IMR-90 (cell line): Measurements from ENCODE around the gene CLEC16A. TPM values are rescaled to one million over a fixed set of nuclear protein-coding genes. Genes with fewer than 3 reads are reported as not detected.

Source experiments
- ATAC-seq: fragments of 200-7000 bp; cut with Tn5 transposase; 2 replicates; pipeline ENCODE4 v1.9.1; 2020; ENCODE audit warnings: low read depth, mild to moderate bottlenecking, moderate library complexity
- BruUV-seq: library from RNA; stranded (reverse); fragments of 400-500 nt; replicated peaks from 2 replicates; lab custom pipeline; 2021; lab: Mats Ljungman, UMichigan
- CTCF ChIA-PET: fragments of 300-600 bp; formaldehyde crosslinking; extraction: SDS; loops from one replicate; lab custom pipeline; 2021; ENCODE audit warnings: antibody characterized with exemption; lab: Yijun Ruan, JAX
- POLR2A ChIA-PET: fragments of 300-600 bp; sonication (Branson Sonifier 250); formaldehyde crosslinking; loops from one replicate; lab custom pipeline; 2022; ENCODE audit warnings: antibody characterized with exemption; ENCODE audit not compliant: unreplicated experiment; lab: Charles Lee
- DNase-seq: peaks from one replicate; pipeline ENCODE4 v3.0.0; 2013
- H2AFZ ChIP-seq: replicated peaks from 2 replicates; pipeline ENCODE3; 2013; ENCODE audit warnings: low read length, mild to moderate bottlenecking; ENCODE audit not compliant: poor library complexity
- H2AK5ac ChIP-seq: 2 replicates; pipeline ENCODE4 v1.6.1; 2013; ENCODE audit warnings: low read depth, low read length, inconsistent platforms
- H2AK9ac ChIP-seq: replicated peaks from 2 replicates; pipeline ENCODE3; 2013; ENCODE audit warnings: mild to moderate bottlenecking, low read depth, low read length, moderate library complexity; ENCODE audit not compliant: poor library complexity
- H2BK120ac ChIP-seq: 2 replicates; pipeline ENCODE4 v1.6.1; 2013; ENCODE audit warnings: low read depth, low read length, inconsistent platforms
- H2BK15ac ChIP-seq: 3 replicates; pipeline ENCODE4 v1.6.1; 2013; ENCODE audit warnings: low read depth, low read length, inconsistent platforms
- H2BK20ac ChIP-seq: 2 replicates; pipeline ENCODE4 v1.6.1; 2013; ENCODE audit warnings: low read depth, mild to moderate bottlenecking, inconsistent platforms, low read length, moderate library complexity
- H2BK5ac ChIP-seq: 2 replicates; pipeline ENCODE4 v1.6.1; 2013; ENCODE audit warnings: mild to moderate bottlenecking, low read depth, low read length, inconsistent platforms; ENCODE audit not compliant: poor library complexity, severe bottlenecking
- H3K14ac ChIP-seq: replicated peaks from 2 replicates; pipeline ENCODE4 v1.6.1; 2013; ENCODE audit warnings: low read depth, low read length, inconsistent platforms
- H3K18ac ChIP-seq: 2 replicates; pipeline ENCODE4 v1.6.1; 2013; ENCODE audit warnings: low read depth, low read length, control low read depth
- H3K23ac ChIP-seq: 2 replicates; pipeline ENCODE4 v1.6.1; 2013; ENCODE audit warnings: low read depth, low read length, inconsistent platforms
- H3K27ac ChIP-seq: 2 replicates; pipeline ENCODE4 v1.5.1; 2013; ENCODE audit warnings: mild to moderate bottlenecking, control low read depth, low read length; ENCODE audit not compliant: insufficient read depth
- H3K27me3 ChIP-seq: 2 replicates; pipeline ENCODE4 v1.6.1; 2013; ENCODE audit warnings: low read length; ENCODE audit not compliant: control insufficient read depth, insufficient read depth
- H3K36me3 ChIP-seq: 2 replicates; pipeline ENCODE4 v1.6.1; 2013; ENCODE audit warnings: low read length, mixed read lengths; ENCODE audit not compliant: control insufficient read depth, insufficient read depth
- H3K4ac ChIP-seq: 2 replicates; pipeline ENCODE4 v1.6.1; 2013; ENCODE audit warnings: low read depth, low read length, inconsistent platforms
- H3K4me1 ChIP-seq: 2 replicates; pipeline ENCODE4 v1.6.1; 2013; ENCODE audit warnings: low read length, mixed read lengths; ENCODE audit not compliant: control insufficient read depth, insufficient read depth
- H3K4me2 ChIP-seq: 2 replicates; pipeline ENCODE4 v1.6.1; 2013; ENCODE audit warnings: low read depth, mild to moderate bottlenecking, control low read depth, low read length, moderate library complexity
- H3K4me3 ChIP-seq: 2 replicates; pipeline ENCODE4 v1.5.1; 2013; ENCODE audit warnings: low read depth, mild to moderate bottlenecking, control low read depth, low read length, moderate library complexity; ENCODE audit not compliant: insufficient read depth
- H3K56ac ChIP-seq: 2 replicates; pipeline ENCODE4 v1.6.1; 2013; ENCODE audit warnings: low read length, inconsistent platforms; ENCODE audit not compliant: insufficient read depth; ENCODE audit errors: extremely low read depth
- H3K79me1 ChIP-seq, 2 experiments: 2 replicates each; pipeline ENCODE4 v1.6.1; 2013; ENCODE audit warnings: low read length in 2 of 2, inconsistent platforms in 1 of 2, low read depth in 1 of 2
- H3K9ac ChIP-seq: 2 replicates; pipeline ENCODE4 v1.6.1; 2013; ENCODE audit warnings: low read depth, low read length, control low read depth
- H3K9me1 ChIP-seq: 2 replicates; pipeline ENCODE4 v1.6.1; 2013; ENCODE audit warnings: low read length, inconsistent platforms; ENCODE audit not compliant: insufficient read depth
- H3K9me3 ChIP-seq: 2 replicates; pipeline ENCODE4 v1.6.1; 2013; ENCODE audit warnings: low read length; ENCODE audit not compliant: control insufficient read depth, insufficient read depth
- H4K20me1 ChIP-seq: 2 replicates; pipeline ENCODE4 v1.6.1; 2013; ENCODE audit warnings: low read length, inconsistent platforms; ENCODE audit not compliant: insufficient read depth
- H4K5ac ChIP-seq: 2 replicates; pipeline ENCODE4 v1.6.1; 2013; ENCODE audit warnings: mild to moderate bottlenecking, low read depth, low read length, control low read depth
- H4K8ac ChIP-seq, 2 experiments: 2 replicates each; pipeline ENCODE4 v1.6.1; 2013; ENCODE audit warnings: low read depth in 2 of 2, low read length in 2 of 2, control low read depth in 1 of 2, inconsistent platforms in 1 of 2
- H4K91ac ChIP-seq: 2 replicates; pipeline ENCODE4 v1.6.1; 2013; ENCODE audit warnings: low read depth, low read length, inconsistent platforms; ENCODE audit not compliant: insufficient read depth
- BHLHE40 ChIP-seq: fragments of 150-350 bp; IDR thresholded peaks from 2 replicates; pipeline ENCODE4 v1.6.1; 2016; ENCODE audit warnings: mild to moderate bottlenecking, low read depth, low read length
- CEBPB ChIP-seq: IDR thresholded peaks from 2 replicates; pipeline ENCODE4 v1.6.1; 2012; ENCODE audit warnings: low read depth, low read length, improper control_type of control experiment
- CHD1 ChIP-seq: IDR thresholded peaks from 2 replicates; pipeline ENCODE4 v1.6.1; 2012; ENCODE audit warnings: low read depth, low read length, improper control_type of control experiment
- CTCF ChIP-seq: conservative IDR thresholded peaks from 2 replicates; pipeline ENCODE4 v1.5.1; 2012; ENCODE audit warnings: mild to moderate bottlenecking, low read depth, low read length, improper control_type of control experiment
- ELK1 ChIP-seq: fragments of 150-350 bp; IDR thresholded peaks from 2 replicates; pipeline ENCODE4 v1.6.1; 2016; ENCODE audit warnings: low read depth, mild to moderate bottlenecking, low read length, moderate library complexity, borderline replicate concordance
- FOS ChIP-seq: fragments of 150-350 bp; IDR thresholded peaks from 2 replicates; pipeline ENCODE4 v1.6.1; 2016; ENCODE audit warnings: low read depth, low read length
- MAFK ChIP-seq: IDR thresholded peaks from 2 replicates; pipeline ENCODE4 v1.6.1; 2012; ENCODE audit warnings: low read depth, low read length, improper control_type of control experiment
- MAZ ChIP-seq: IDR thresholded peaks from 2 replicates; pipeline ENCODE4 v1.6.1; 2012; ENCODE audit warnings: low read depth, mild to moderate bottlenecking, low read length, improper control_type of control experiment, moderate library complexity, borderline replicate concordance
- MXI1 ChIP-seq: IDR thresholded peaks from 2 replicates; pipeline ENCODE4 v1.6.1; 2012; ENCODE audit warnings: low read depth, mild to moderate bottlenecking, low read length, moderate library complexity, borderline replicate concordance
- NFE2L2 ChIP-seq: fragments of 150-350 bp; IDR thresholded peaks from 2 replicates; pipeline ENCODE4 v1.6.1; 2016; ENCODE audit warnings: low read depth, mild to moderate bottlenecking, low read length
- POLR2A ChIP-seq: IDR thresholded peaks from 2 replicates; pipeline ENCODE4 v1.6.1; 2012; ENCODE audit warnings: mild to moderate bottlenecking, low read depth, low read length
- RAD21 ChIP-seq: IDR thresholded peaks from 2 replicates; pipeline ENCODE4 v1.6.1; 2012; ENCODE audit warnings: low read length, improper control_type of control experiment
- RCOR1 ChIP-seq: IDR thresholded peaks from 2 replicates; pipeline ENCODE4 v1.6.1; 2012; ENCODE audit warnings: mild to moderate bottlenecking, low read length, improper control_type of control experiment; ENCODE audit not compliant: insufficient replicate concordance
- RFX5 ChIP-seq: IDR thresholded peaks from 2 replicates; pipeline ENCODE4 v1.8.0; 2012; ENCODE audit warnings: low read depth, mild to moderate bottlenecking, low read length, moderate library complexity
- SMC3 ChIP-seq: fragments of 150-350 bp; IDR thresholded peaks from 2 replicates; pipeline ENCODE4 v1.6.1; 2016; ENCODE audit warnings: low read depth, mild to moderate bottlenecking, antibody characterized with exemption, low read length, moderate library complexity
- USF2 ChIP-seq: fragments of 150-350 bp; IDR thresholded peaks from 2 replicates; pipeline ENCODE4 v1.6.1; 2017; ENCODE audit warnings: mild to moderate bottlenecking, antibody characterized with exemption, low read length, low read depth
- WGBS, 2 experiments: methylation state at CpG; one replicate each; pipeline versions ENCODE4 v1.1.5 to v1.1.7; 2013; ENCODE audit warnings: missing lambda C conversion rate in 2 of 2; ENCODE audit not compliant: insufficient read length in 1 of 2; ENCODE audit errors: extremely low coverage in 2 of 2; 5-methylcytosine and 5-hydroxymethylcytosine counted together
- dilution Hi-C: fragments of 300-500 bp; cut with HindIII; formaldehyde crosslinking; loops from one replicate; pipeline ENCODE4 v1.14.3; 2018; ENCODE audit warnings: low sequenced_read_pairs; ENCODE audit not compliant: unreplicated experiment
- in situ Hi-C: fragments of 300-500 bp; cut with MboI; formaldehyde crosslinking; loops from 3 replicates; pipeline ENCODE4 v1.14.3; 2019; ENCODE audit warnings: low sequenced_read_pairs, inconsistent platforms, mixed read lengths
- intact Hi-C: fragments of 100-400 bp; cut with micrococcal nuclease; formaldehyde crosslinking; loops from 2 replicates; pipeline ENCODE4 v1.10.0; 2022
- polyA plus RNA-seq, 3 experiments: library from polyadenylated mRNA; depleted of rRNA; stranded (reverse); fragments of >200 nt; gene quantifications; 2 replicates each; pipeline ENCODE4 v1.2.3, GENCODE V29; 2012; ENCODE audit warnings: low replicate concordance in 1 of 3
- total RNA-seq: library from RNA; depleted of rRNA; stranded (reverse); fragments of >200 nt; gene quantifications from 2 replicates; pipeline ENCODE4 v1.2.3, GENCODE V29; 2012

Gene CLEC16A
- total and polyA plus RNA-seq, 2 of the 4 experiments (the other 2 are of a cell fraction): 15.9 to 16.5 TPM

- Histone ChIP-seq H3K36me3 (peaks cover 28% of the 10 kb centered on the region), H3K9me3 (no peaks in the 10 kb centered on the region), H4K91ac (no peak overlapping the region), H2AFZ (no peak overlapping the region), H3K79me1 (peaks cover 48 to 92% of the 10 kb centered on the region in 2 experiments), H3K4me2 (no peak overlapping the region), H3K9me1 (peaks cover 36% of the 10 kb centered on the region), H3K18ac (no peak overlapping the region), H2BK15ac (no peak overlapping the region), H2BK120ac (no peak overlapping the region), H3K9ac (no peak overlapping the region), H3K27me3 (no peaks in the 10 kb centered on the region), H4K5ac (no peak overlapping the region), H3K14ac (no peak overlapping the region), H2AK5ac (no peak overlapping the region), H2BK20ac (no peak overlapping the region), H2AK9ac (no peak overlapping the region), H3K56ac (no peak overlapping the region), H3K23ac (no peak overlapping the region), H4K8ac (no peak overlapping the region), H3K4me1 (peaks cover 19% of the 10 kb centered on the region), H3K4ac (no peak overlapping the region), H4K20me1 (peaks cover 94% of the 10 kb centered on the region), H2BK5ac (no peak overlapping the region), H3K27ac (no peak overlapping the region), H3K4me3 (no peak overlapping the region)
- intact Hi-C loops (no loop called here), in situ Hi-C loops (loop anchor here (25.0 kb wide), 1 partner anchor 1823 kb away; no protein-coding TSS in a partner anchor), dilution Hi-C loops (no loop called here)
- no TSS peak for BruUV-seq
- POLR2A ChIA-PET: no interaction called here
- no CpG with 5 or more reads among the region's 7 CpGs for WGBS, 2 experiments
- ATAC-seq (no peak), DNase-seq (no peak)
- CTCF ChIA-PET: no interaction called here
- TF ChIP-seq POLR2A (no peak), MAFK (no peak), RAD21 (no peak), CHD1 (no peak), MXI1 (no peak), RFX5 (no peak), BHLHE40 (no peak), NFE2L2 (no peak), ELK1 (no peak), RCOR1 (no peak), CEBPB (no peak), SMC3 (no peak), MAZ (no peak), FOS (no peak), USF2 (no peak), CTCF (no peak)
Measured at GRCh38 chr16:10935226-10935915, 9.0 kb upstream of the CLEC16A start.
